Measurements from ENCODE around the gene ITGB2.

The ITGB2 gene

DNA sequence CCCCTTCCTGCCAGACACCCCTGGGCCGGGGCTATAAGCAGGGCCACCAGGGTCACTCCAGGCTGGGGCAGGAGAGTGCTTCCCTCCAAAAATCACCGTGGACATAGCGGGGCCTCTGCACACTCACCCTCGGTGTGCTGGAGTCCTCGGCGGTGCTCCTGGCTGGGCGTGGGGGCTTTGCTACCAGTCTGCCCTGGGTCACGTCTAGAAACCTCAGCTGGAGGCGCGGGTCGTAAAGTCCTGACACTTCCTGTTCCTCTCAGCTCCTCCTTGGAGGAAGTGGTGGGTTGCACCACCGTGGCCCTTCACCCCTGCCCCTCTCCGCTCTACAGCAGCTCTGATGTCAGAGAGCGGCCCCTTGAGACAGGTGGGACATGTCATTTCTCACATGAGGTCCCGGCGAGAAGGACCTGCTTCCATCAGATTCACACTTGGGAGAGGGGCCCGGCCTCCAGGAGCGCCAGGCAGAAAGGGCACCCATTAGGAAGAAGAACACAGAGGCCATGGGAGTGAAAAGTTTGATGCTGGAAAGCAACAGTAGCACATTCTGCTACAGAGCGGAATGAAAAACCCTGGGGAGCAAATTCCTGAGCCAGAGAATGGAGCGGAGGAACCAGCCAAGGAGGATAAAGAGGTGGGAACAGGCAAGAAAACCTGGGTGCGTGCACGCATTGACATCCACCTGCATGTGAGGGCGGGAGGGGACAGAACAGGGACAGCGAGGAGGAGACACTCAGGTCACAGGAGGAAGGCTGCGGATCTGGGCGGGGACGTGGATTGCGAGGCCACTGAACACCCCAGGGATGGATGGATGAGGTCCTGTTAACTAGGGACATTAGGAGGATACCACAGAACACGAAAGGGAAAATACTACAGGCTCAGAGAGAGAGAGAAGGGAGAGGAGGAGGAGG, at the start of gene ITGB2:
TSS of gene ITGB2 (minus strand) at position 206 of the 911 bp plus-strand sequence. CDS start 10,117 bp downstream, outside the sequence.
- no peak for DNase-seq (ENCODE audit: low read depth)
- no peak within 1 kb of the TSS for H3K4me3 ChIP-seq (ENCODE audit: low read depth, low read length)
- no peak for TF ChIP-seq CTCF (IDR thresholded peaks at IDR 0.05; ENCODE audit: control insufficient read depth, extremely low read depth, insufficient read depth)

GRCh38 chr21:44969931-44970755, 49.4 kb upstream of the ITGB2 start:
- no peak for TF ChIP-seq CTCF (IDR thresholded peaks at IDR 0.05; ENCODE audit: control insufficient read depth, extremely low read depth, insufficient read depth)
- H3K4me3 ChIP-seq (ENCODE audit: low read depth, low read length) = no peak overlapping the region

GRCh38 chr21:44969066-44969670, 48.5 kb upstream of the ITGB2 start:
- H3K4me3 ChIP-seq (ENCODE audit: low read depth, low read length) = no peak overlapping the region
- DNase-seq (ENCODE audit: low read depth) = no peak
- no peak for TF ChIP-seq CTCF (IDR thresholded peaks at IDR 0.05; ENCODE audit: control insufficient read depth, extremely low read depth, insufficient read depth)

More at GRCh38 chr21:44969931-44970755, 49.4 kb upstream of the ITGB2 start:
- DNase-seq (ENCODE audit: low read depth) = no peak

DNA sequence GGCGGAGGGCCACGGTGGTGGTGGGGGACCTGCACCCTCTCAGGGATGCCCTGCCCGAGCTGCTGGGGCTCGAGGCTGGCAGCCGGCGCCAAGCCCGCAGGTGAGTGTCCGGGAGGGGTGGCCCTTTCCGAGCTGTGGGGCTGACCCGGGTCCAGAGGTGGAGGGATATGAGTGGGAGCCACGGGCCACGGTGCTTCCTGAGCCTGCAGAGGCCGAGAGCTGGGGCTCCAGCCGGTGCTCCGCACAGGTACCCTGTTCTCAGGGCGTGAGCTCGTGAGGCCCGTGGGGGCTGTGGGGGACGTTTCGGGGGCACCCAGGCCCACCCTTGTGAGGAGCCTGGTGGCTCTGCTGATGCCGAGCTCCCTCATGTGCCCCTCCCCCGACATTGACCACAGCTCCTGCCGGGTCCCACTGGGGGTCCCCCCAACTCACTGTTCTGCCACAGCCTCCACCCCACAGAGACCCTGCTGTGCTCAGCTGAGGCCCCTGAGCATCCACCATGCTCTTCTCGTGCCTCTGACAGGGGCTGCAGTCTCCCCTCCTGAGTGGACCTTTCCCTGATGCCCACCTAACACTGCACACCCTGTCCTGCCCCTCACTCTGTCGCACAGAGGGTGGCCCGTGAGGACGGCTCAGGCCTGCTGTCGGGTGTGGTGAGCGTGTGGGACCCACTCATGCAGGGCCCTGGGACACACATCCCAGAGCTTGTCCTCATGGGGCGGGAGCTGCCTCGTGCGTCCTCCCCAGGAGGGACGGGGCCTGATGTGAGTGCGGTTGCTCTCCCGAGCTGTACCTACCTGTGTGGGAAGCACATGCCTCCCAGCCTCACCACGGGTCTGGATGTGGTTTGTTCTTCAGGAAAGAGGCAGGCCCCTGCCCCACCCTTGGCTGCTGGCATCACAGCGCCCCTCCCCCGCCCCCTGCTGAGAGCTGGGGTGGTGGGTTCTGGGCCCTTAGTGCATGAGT, 46.7 kb upstream of the ITGB2 start:
- no peak overlapping the region for H3K4me3 ChIP-seq (ENCODE audit: low read depth, low read length)
- TF ChIP-seq CTCF (IDR thresholded peaks at IDR 0.05; ENCODE audit: control insufficient read depth, extremely low read depth, insufficient read depth) = no peak
- DNase-seq (ENCODE audit: low read depth) = no peak

GRCh38 chr21:44966135-44967081, 45.7 kb upstream of the ITGB2 start:
- no peak for TF ChIP-seq CTCF (IDR thresholded peaks at IDR 0.05; ENCODE audit: control insufficient read depth, extremely low read depth, insufficient read depth)
- DNase-seq (ENCODE audit: low read depth) = no peak

More at GRCh38 chr21:44966135-44967081, 45.7 kb upstream of the ITGB2 start:
- H3K4me3 ChIP-seq (ENCODE audit: low read depth, low read length) = no peak overlapping the region
